ENCODE measurements around the gene UNC13C.

DNA sequence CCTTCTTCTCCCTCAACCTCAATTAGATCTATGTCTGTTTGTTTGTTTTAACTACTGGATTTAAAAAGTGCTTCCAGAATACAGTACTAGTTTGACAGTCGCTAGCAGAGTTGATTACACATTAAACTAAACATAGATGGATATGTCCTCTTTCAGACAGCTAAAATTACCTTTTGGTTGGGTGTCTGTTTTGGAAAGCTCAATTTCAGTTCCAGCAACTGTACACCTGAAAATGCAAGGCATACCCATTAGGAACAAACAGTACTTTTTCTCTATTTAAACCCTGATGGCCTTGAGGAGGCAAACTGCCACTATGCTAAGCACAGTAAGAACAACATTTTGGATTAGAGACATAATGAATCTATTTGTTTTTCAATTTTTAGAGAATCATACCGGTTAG lies 234.4 kb downstream of the UNC13C start:
- TF ChIP-seq, protein P1, sequence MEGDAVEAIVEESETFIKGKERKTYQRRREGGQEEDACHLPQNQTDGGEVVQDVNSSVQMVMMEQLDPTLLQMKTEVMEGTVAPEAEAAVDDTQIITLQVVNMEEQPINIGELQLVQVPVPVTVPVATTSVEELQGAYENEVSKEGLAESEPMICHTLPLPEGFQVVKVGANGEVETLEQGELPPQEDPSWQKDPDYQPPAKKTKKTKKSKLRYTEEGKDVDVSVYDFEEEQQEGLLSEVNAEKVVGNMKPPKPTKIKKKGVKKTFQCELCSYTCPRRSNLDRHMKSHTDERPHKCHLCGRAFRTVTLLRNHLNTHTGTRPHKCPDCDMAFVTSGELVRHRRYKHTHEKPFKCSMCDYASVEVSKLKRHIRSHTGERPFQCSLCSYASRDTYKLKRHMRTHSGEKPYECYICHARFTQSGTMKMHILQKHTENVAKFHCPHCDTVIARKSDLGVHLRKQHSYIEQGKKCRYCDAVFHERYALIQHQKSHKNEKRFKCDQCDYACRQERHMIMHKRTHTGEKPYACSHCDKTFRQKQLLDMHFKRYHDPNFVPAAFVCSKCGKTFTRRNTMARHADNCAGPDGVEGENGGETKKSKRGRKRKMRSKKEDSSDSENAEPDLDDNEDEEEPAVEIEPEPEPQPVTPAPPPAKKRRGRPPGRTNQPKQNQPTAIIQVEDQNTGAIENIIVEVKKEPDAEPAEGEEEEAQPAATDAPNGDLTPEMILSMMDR (conservative IDR thresholded peaks at IDR 0.05; ENCODE audit: low read length): no peak
- TF ChIP-seq EZH2phosphoT487 (IDR thresholded peaks at IDR 0.05; ENCODE audit: borderline replicate concordance, low read depth, low read length): no peak

Data from OCI-LY7 (cell line).